Astrocyte (in vitro differentiated cells and primary cell): ENCODE results near the gene ARF6. TPM values are rescaled to one million over a fixed set of nuclear protein-coding genes. Genes with fewer than 3 reads are reported as not detected.
"Not testable (repeated sequence)": the region's sequence is repeated elsewhere in the genome, so short reads cannot be mapped to it uniquely, and the experiment has no call there.

Experiments
- DNase-seq: peaks from one replicate; pipeline ENCODE4 v3.0.0-alpha.2; 2010; ENCODE audit warnings: low read depth
- FAIRE-seq: peaks from 2 replicates; lab custom pipeline; 2011; peaks lifted over from hg19 to GRCh38; lab: Jason Lieb, UNC
- H2AFZ ChIP-seq: 2 replicates; pipeline ENCODE4 v1.6.0; 2012; ENCODE audit warnings: low read depth, low read length, inconsistent platforms
- H3K27ac ChIP-seq: 2 replicates; pipeline ENCODE4 v1.5.1; 2011; ENCODE audit warnings: low read depth, low read length, inconsistent platforms
- H3K27me3 ChIP-seq: 2 replicates; pipeline ENCODE4 v1.6.0; 2011; ENCODE audit warnings: low read length, inconsistent platforms; ENCODE audit not compliant: insufficient read depth
- H3K36me3 ChIP-seq: 2 replicates; pipeline ENCODE4 v1.5.1; 2011; ENCODE audit warnings: low read length, inconsistent platforms; ENCODE audit not compliant: insufficient read depth
- H3K4me1 ChIP-seq: 2 replicates; pipeline ENCODE4 v1.5.1; 2011; ENCODE audit warnings: low read length, inconsistent platforms; ENCODE audit not compliant: insufficient read depth
- H3K4me2 ChIP-seq: 2 replicates; pipeline ENCODE4 v1.6.0; 2012; ENCODE audit warnings: low read length, inconsistent platforms
- H3K4me3 ChIP-seq: 2 replicates; pipeline ENCODE4 v1.5.1; 2011; ENCODE audit warnings: low read depth, mild to moderate bottlenecking, low read length, inconsistent platforms; ENCODE audit not compliant: insufficient read depth
- H3K79me2 ChIP-seq: 2 replicates; pipeline ENCODE4 v1.6.0; 2012; ENCODE audit warnings: mild to moderate bottlenecking, low read length, inconsistent platforms; ENCODE audit not compliant: insufficient read depth
- H3K9ac ChIP-seq: 2 replicates; pipeline ENCODE4 v1.6.0; 2012; ENCODE audit warnings: mild to moderate bottlenecking, low read length, inconsistent platforms
- H3K9me3 ChIP-seq: 2 replicates; pipeline ENCODE4 v1.5.1; 2012; ENCODE audit warnings: low read depth, mild to moderate bottlenecking, low read length, inconsistent platforms; ENCODE audit not compliant: insufficient read depth
- H4K20me1 ChIP-seq: 2 replicates; pipeline ENCODE4 v1.6.0; 2012; ENCODE audit warnings: low read length, inconsistent platforms; ENCODE audit not compliant: insufficient read depth
- H3K27ac Mint-ChIP-seq: one replicate; pipeline ENCODE4 v1.8.0; 2021; ENCODE audit warnings: mild to moderate bottlenecking, mixed read lengths; ENCODE audit not compliant: unreplicated experiment
- H3K27me3 Mint-ChIP-seq: one replicate; pipeline ENCODE4 v1.8.0; 2021; ENCODE audit warnings: low read depth, mixed read lengths; ENCODE audit not compliant: unreplicated experiment
- H3K36me3 Mint-ChIP-seq: one replicate; pipeline ENCODE4 v1.8.0; 2021; ENCODE audit warnings: low read depth, mixed read lengths; ENCODE audit not compliant: unreplicated experiment
- H3K4me1 Mint-ChIP-seq: one replicate; pipeline ENCODE4 v1.8.0; 2021; ENCODE audit warnings: low read depth, mixed read lengths; ENCODE audit not compliant: unreplicated experiment
- H3K4me3 Mint-ChIP-seq: one replicate; pipeline ENCODE4 v1.8.0; 2021; ENCODE audit warnings: mild to moderate bottlenecking, moderate library complexity, mixed read lengths; ENCODE audit not compliant: unreplicated experiment
- H3K9me3 Mint-ChIP-seq: one replicate; pipeline ENCODE4 v1.8.0; 2021; ENCODE audit warnings: mild to moderate bottlenecking, mixed read lengths; ENCODE audit not compliant: unreplicated experiment
- EZH2 ChIP-seq: IDR thresholded peaks from 2 replicates; pipeline ENCODE4 v1.6.1; 2012; ENCODE audit warnings: mild to moderate bottlenecking, low read length, inconsistent platforms; ENCODE audit not compliant: insufficient read depth
- total RNA-seq: library from RNA; stranded (reverse); gene quantifications from 2 replicates; pipeline ENCODE4 v1.2.1, GENCODE V29; 2021
- TF ChIP-seq, protein P1 (sequence below): IDR thresholded peaks from 2 replicates; pipeline ENCODE4 v1.5.1; 2011; ENCODE audit warnings: low read depth, mild to moderate bottlenecking, inconsistent platforms, low read length, moderate library complexity; ENCODE audit not compliant: insufficient read depth

ARF6 gene
- total RNA-seq, 1 donor from 2014 or later: 53.4 TPM

DNA sequence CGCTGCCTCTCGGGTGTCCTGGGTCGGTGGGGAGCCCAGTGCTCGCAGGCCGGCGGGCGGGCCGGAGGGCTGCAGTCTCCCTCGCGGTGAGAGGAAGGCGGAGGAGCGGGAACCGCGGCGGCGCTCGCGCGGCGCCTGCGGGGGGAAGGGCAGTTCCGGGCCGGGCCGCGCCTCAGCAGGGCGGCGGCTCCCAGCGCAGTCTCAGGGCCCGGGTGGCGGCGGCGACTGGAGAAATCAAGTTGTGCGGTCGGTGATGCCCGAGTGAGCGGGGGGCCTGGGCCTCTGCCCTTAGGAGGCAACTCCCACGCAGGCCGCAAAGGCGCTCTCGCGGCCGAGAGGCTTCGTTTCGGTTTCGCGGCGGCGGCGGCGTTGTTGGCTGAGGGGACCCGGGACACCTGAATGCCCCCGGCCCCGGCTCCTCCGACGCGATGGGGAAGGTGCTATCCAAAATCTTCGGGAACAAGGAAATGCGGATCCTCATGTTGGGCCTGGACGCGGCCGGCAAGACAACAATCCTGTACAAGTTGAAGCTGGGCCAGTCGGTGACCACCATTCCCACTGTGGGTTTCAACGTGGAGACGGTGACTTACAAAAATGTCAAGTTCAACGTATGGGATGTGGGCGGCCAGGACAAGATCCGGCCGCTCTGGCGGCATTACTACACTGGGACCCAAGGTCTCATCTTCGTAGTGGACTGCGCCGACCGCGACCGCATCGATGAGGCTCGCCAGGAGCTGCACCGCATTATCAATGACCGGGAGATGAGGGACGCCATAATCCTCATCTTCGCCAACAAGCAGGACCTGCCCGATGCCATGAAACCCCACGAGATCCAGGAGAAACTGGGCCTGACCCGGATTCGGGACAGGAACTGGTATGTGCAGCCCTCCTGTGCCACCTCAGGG, 679 bp downstream of the ARF6 start:
- Histone ChIP-seq H3K27me3 (no peaks in the 10 kb centered on the region), H3K4me3 (peak overlapping the region; percentile 96), H3K79me2 (peaks cover 61% of the 10 kb centered on the region), H3K27ac (peak overlapping the region; percentile 98), H3K36me3 (peaks cover 13% of the 10 kb centered on the region), H3K4me1 (peaks cover 16% of the 10 kb centered on the region), H2AFZ (no peak overlapping the region), H3K9ac (peak overlapping the region; percentile 98), H3K4me2 (peak overlapping the region; percentile 94), H3K9me3 (no peaks in the 10 kb centered on the region), H4K20me1 (peaks cover 41% of the 10 kb centered on the region)
- Mint-ChIP-seq H3K27ac (peak overlapping the region; percentile 96), H3K4me1 (peaks cover 21% of the 10 kb centered on the region), H3K36me3 (peaks cover 11% of the 10 kb centered on the region), H3K9me3 (no peaks in the 10 kb centered on the region), H3K27me3 (no peaks in the 10 kb centered on the region), H3K4me3 (peak overlapping the region; percentile 97)
- TF ChIP-seq, protein P1, sequence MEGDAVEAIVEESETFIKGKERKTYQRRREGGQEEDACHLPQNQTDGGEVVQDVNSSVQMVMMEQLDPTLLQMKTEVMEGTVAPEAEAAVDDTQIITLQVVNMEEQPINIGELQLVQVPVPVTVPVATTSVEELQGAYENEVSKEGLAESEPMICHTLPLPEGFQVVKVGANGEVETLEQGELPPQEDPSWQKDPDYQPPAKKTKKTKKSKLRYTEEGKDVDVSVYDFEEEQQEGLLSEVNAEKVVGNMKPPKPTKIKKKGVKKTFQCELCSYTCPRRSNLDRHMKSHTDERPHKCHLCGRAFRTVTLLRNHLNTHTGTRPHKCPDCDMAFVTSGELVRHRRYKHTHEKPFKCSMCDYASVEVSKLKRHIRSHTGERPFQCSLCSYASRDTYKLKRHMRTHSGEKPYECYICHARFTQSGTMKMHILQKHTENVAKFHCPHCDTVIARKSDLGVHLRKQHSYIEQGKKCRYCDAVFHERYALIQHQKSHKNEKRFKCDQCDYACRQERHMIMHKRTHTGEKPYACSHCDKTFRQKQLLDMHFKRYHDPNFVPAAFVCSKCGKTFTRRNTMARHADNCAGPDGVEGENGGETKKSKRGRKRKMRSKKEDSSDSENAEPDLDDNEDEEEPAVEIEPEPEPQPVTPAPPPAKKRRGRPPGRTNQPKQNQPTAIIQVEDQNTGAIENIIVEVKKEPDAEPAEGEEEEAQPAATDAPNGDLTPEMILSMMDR: no peak
- no peak for TF ChIP-seq EZH2
- FAIRE-seq (no peak), DNase-seq (no peak)

DNA sequence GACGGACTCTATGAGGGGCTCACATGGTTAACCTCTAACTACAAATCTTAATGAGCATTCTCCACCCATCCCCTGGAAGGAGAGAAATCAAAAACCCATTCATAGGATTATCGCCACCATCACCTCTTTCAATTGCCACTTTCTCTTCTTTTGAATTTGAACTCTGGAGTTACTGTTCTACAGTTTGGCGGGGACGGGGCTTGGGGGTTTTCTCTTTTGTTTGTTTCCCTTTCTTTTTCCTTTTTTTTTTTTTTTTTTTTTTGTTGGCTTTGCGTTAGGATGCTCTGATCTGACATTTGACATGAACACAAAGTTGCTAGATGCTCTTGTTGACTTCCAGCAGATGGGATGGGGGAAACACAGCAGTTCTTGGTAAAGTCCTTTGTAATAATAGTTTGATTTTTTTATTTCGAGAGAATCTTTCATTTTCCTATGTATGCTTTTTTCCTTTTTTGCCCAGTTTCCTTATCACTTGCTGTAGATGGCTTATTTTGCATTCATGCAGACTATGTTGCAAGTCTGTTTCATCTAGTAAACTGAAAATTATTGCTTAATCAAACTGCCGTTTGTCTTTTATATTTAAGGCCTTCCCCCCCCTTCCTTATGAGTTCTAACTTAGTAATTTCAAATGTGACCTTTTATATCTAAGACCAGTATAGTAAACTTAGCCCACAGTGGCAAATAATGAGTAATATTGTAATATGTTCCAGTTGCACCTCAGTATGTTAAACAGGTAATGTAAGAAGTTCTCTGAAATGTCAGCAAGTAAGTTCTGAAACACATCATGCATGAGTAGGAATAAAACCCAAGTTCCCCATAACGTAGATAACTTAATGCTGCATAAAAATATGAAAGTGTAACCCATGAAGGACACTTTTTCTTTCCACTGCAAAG, 1.6 kb downstream of the ARF6 start:
- Histone ChIP-seq H3K4me3 (peak overlapping the region; percentile 96), H3K36me3 (peaks cover 13% of the 10 kb centered on the region), H3K4me1 (peaks cover 16% of the 10 kb centered on the region), H3K9ac (peak overlapping the region; percentile 98), H3K4me2 (peak overlapping the region; percentile 94), H3K27ac (peak overlapping the region; percentile 98), H4K20me1 (peaks cover 41% of the 10 kb centered on the region), H3K79me2 (peaks cover 65% of the 10 kb centered on the region)
- peak overlapping the region; percentile 96 for H3K27ac Mint-ChIP-seq
- peaks cover 24% of the 10 kb centered on the region for H3K4me1 Mint-ChIP-seq
- not testable (repeated sequence) for DNase-seq, H3K9me3 Mint-ChIP-seq, H2AFZ ChIP-seq, H3K27me3 Mint-ChIP-seq, H3K27me3 ChIP-seq, H3K9me3 ChIP-seq
- peaks cover 11% of the 10 kb centered on the region for H3K36me3 Mint-ChIP-seq
- H3K4me3 Mint-ChIP-seq: peak overlapping the region; percentile 97
- FAIRE-seq: peak; percentile 32

DNA sequence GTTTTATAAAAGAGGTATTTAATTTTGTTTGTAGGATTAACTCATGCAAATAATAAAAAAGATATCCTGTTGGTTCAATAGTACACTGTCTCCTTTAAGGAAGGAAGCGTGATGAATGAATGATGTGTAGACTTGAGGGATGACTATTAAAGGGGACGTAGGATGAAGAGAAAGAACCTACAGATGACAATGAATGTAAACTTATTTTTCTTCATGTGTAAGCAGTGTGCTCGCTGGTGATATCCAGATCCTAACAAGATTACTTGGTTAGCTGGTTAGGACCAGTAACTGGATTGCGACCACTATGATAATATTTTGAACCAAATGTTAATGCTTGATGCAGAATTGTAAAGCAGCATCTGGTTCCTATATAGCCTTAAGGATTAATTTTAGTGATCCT, 2.6 kb downstream of the ARF6 start:
- H3K9me3 Mint-ChIP-seq: no peaks in the 10 kb centered on the region
- Histone ChIP-seq H3K9ac (peak overlapping the region; percentile 98), H3K4me3 (peak overlapping the region; percentile 96), H3K4me1 (peaks cover 16% of the 10 kb centered on the region), H3K27ac (peak overlapping the region; percentile 23), H3K27me3 (no peaks in the 10 kb centered on the region), H3K4me2 (peak overlapping the region; percentile 94), H3K36me3 (peaks cover 13% of the 10 kb centered on the region), H3K9me3 (no peaks in the 10 kb centered on the region), H3K79me2 (peaks cover 65% of the 10 kb centered on the region), H2AFZ (no peak overlapping the region), H4K20me1 (peaks cover 41% of the 10 kb centered on the region)
- H3K27ac Mint-ChIP-seq: no peak overlapping the region
- DNase-seq (no peak), FAIRE-seq (no peak)
- peak overlapping the region; percentile 97 for H3K4me3 Mint-ChIP-seq
- TF ChIP-seq, protein P1: no peak
- no peak for TF ChIP-seq EZH2
- peaks cover 24% of the 10 kb centered on the region for H3K4me1 Mint-ChIP-seq
- H3K36me3 Mint-ChIP-seq: peaks cover 11% of the 10 kb centered on the region
- H3K27me3 Mint-ChIP-seq: no peaks in the 10 kb centered on the region

DNA sequence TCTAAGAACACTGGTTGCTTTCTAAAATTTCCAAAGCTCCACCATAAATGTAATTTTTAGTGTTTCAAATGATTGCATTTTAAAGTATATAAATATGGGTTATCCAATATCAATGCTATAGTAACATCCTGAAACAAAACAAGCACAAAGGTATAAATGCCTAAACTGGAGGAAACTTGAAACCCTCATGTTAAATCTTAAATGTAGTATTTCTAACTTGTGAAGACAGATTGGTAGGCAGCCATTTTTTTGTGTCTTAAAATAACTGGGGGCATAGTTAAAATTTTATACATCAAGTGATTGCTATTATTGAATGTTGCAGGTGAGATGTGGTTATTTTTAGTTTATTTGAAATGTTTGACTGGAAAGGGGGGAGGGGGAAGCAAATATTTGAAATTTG, 3.4 kb downstream of the ARF6 start:
- Histone ChIP-seq H4K20me1 (peaks cover 41% of the 10 kb centered on the region), H3K79me2 (peaks cover 65% of the 10 kb centered on the region), H3K9ac (peak overlapping the region; percentile 98), H3K36me3 (peaks cover 13% of the 10 kb centered on the region), H3K4me2 (peak overlapping the region; percentile 94), H3K4me3 (peak overlapping the region; percentile 96), H3K4me1 (peaks cover 16% of the 10 kb centered on the region)
- not testable (repeated sequence) for H3K27ac Mint-ChIP-seq, H3K27me3 ChIP-seq, H3K27me3 Mint-ChIP-seq, H2AFZ ChIP-seq, H3K27ac ChIP-seq, H3K9me3 Mint-ChIP-seq, FAIRE-seq, DNase-seq, H3K9me3 ChIP-seq
- Mint-ChIP-seq H3K36me3 (peaks cover 11% of the 10 kb centered on the region), H3K4me1 (peaks cover 24% of the 10 kb centered on the region), H3K4me3 (peak overlapping the region; percentile 97)
